GM20000 (cell line): ENCODE measurements around the gene MEI4.

Experiments used
- DNase-seq: peaks from one replicate; pipeline ENCODE4 v3.0.0; 2012; ENCODE audit warnings: low spot score
- CTCF ChIP-seq: IDR thresholded peaks from 2 replicates; pipeline ENCODE4 v1.5.1; 2012; ENCODE audit warnings: mild to moderate bottlenecking, control low read depth; ENCODE audit errors: extremely low read depth, missing control alignments

MEI4 gene

DNA sequence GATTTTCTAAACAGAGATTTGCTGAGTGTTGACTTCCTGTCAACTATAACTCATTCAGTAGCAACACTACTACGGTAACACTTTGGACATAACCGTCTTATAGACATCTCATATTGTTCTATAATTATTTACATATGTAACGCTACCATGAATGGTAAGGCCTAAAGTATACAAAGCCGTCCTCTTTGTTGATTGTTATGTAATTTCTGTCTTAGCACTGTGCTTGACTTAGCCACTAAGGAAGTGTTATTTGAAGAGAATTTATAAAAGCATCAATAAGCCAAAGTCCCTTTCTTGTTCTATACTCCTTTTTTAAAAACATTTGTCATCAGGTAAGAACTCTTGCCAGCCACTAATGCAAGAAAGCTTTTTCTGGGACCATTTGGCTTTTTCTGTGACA, 240.6 kb downstream of the MEI4 start:
- DNase-seq: no peak
- no peak for TF ChIP-seq CTCF

DNA sequence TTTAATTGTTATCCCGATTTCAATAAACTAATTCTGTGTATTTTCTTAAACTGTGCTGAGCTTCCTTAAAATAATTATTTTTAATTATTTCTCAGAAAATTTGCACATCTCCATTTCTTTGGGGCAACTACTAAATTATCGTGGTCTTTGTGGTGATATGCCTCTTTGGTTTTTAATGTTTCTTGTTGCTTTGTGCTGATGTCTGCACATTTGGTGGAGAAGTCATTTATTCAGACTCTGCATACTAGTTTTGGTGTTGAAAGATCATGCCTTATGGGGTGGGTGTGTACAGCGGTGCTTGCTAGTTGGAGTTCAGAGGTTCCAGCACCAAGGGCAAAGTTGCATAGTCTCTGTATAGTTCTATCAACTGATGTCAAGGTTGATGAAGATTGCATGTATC, 253.2 kb downstream of the MEI4 start:
- no peak for DNase-seq
- TF ChIP-seq CTCF: no peak

DNA sequence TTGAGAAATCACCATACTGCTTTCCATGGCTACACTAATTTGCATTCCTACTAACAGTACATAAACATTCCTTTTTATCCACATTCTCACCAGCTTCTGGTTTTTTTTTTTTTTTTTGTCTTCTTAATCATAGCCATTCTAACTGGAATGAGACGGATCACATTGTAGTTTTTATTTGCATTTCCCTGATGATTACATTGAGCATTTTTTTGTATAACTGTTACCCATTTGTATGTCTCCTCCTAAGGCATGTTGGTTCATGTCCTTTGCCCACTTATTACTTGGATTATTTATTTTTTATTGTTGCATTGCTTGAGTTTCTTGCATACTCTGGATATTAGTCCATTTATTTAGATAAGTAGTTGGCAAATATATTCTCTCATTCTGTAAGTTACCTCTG, 258.0 kb downstream of the MEI4 start:
- DNase-seq: no peak
- no peak for TF ChIP-seq CTCF

- no peak for DNase-seq
- TF ChIP-seq CTCF: no peak
These were observed 273.4 kb downstream of the MEI4 start for GRCh38 chr6:77926198-77926751.

- DNase-seq: no peak
- TF ChIP-seq CTCF: no peak
These were observed 277.5 kb downstream of the MEI4 start for GRCh38 chr6:77930382-77930781.

GRCh38 chr6:77930952-77931351, 278.1 kb downstream of the MEI4 start:
- DNase-seq: no peak
- TF ChIP-seq CTCF: no peak

GRCh38 chr6:77962070-77962469, 309.2 kb downstream of the MEI4 start:
- DNase-seq: no peak
- TF ChIP-seq CTCF: no peak
